Smooth muscle cell of the brain vasculature (primary cell): ENCODE results near the gene PCNX1.

Experiments
- DNase-seq: peaks from one replicate; pipeline ENCODE4 v3.0.0-alpha.2; 2012; ENCODE audit warnings: low read depth, low spot score

The PCNX1 gene

GRCh38 chr14:71071042-71071441 is 163.8 kb downstream of the PCNX1 start:
- no peak for DNase-seq

- DNase-seq, result no peak
Measured at GRCh38 chr14:71076462-71077092, 169.3 kb downstream of the PCNX1 start.

- no peak for DNase-seq
Measured at GRCh38 chr14:71078500-71078899, 171.2 kb downstream of the PCNX1 start.

- DNase-seq, result no peak
Measured at GRCh38 chr14:71086567-71086966, 179.3 kb downstream of the PCNX1 start.

GRCh38 chr14:71089971-71090370 is 182.7 kb downstream of the PCNX1 start:
- DNase-seq, result no peak

GRCh38 chr14:71094722-71095121 is 187.5 kb downstream of the PCNX1 start:
- DNase-seq, result no peak

GRCh38 chr14:71096947-71097346 is 189.7 kb downstream of the PCNX1 start:
- DNase-seq, result no peak

DNA sequence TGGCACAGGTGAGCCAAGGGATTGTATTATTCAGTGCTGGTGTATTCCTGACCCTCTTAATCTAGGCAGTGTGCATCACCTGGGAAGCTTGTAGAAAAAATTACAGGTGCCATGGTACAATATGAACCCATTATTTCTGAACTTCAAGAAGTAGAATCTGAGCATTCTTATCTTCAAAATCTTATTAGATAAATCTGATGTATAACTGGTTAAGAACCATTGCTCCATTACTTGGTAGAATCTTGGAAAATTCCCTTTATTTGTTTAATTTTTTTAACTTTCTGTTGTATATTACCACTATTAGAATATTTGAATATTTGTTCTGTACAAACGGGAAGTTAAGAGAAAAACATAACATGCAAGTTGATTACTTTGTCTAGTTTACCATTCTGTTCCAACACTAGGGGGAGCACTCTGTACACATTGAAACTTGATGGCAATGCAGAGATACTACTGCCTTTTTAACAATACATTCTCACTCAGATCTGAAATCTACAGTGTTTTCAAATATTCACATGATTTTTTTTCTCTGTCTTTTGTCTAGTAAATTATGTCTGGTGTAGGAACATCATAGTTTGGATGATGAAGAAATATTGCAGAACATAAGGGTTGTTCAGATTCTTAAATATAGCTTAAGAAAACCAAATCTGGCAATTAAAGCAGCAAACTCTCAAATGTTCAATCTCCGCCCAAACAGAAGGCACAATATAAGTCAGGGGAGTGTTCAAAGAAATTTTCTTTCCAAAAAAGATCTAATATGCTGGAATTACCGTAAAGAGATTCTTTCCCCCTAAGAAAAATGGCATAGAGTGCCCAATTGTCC is 196.6 kb downstream of the PCNX1 start:
- DNase-seq, result no peak

- no peak for DNase-seq
Measured at GRCh38 chr14:71105177-71105576, 197.9 kb downstream of the PCNX1 start.

- DNase-seq, result no peak
Measured at GRCh38 chr14:71107921-71108320, 200.7 kb downstream of the PCNX1 start.

- no peak for DNase-seq
Measured at GRCh38 chr14:71108398-71109119, 201.3 kb downstream of the PCNX1 start.

GRCh38 chr14:71113376-71113775 is 206.1 kb downstream of the PCNX1 start:
- DNase-seq, result no peak

DNA sequence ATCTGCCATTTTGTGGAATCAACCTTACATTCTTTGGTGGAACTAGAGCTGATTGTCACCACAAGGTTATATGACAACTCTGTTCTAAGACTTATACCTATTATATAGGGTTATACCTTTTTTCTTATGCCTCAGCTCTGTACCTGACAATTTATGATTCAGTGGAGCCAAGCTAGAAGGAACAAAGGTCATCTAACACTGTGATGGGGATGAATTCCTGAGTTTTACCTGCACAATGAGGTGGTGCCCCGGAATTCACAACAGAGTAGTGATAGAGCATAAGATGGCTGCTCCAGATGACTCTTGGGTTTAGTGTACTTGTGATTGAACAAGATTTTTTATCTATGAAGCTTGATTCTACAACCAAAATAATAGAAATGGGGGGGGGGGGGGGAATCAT is 207.3 kb downstream of the PCNX1 start:
- no peak for DNase-seq

GRCh38 chr14:71115306-71115705 is 208.0 kb downstream of the PCNX1 start:
- no peak for DNase-seq

DNA sequence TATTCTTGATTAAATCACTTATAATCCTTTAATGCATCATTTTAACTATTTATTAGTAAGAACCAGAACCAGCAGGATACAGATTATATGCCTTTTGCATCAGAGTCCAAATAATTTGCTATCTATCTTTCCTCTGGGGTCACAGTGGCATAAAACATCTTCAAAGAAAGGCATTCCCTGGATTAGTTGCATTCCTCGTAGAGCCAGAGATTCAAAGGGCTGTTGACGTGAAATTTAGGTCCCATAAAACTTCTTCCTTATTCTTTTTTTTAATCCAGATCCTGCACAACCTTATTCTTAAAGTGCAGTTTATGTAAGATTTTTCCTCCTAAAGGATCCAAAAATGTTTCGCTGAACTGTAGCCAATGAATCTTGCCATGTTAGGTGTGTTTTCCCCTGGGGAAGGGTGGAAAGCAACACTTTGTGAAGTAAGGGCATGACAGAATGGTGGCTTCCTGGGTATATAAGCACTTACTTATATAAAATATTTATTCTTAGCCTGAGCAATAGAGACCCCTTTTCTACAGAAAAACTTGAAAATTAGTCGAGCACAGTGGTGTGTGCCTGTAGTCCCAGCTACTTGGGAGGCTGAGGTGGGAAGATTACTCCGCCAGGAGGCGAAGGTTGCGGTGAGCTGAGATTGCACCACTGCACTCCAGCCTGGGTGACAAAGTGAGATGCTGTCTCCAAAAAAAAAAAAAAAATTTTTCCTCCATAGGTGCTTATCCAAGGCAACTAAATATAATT is 208.7 kb downstream of the PCNX1 start:
- no peak for DNase-seq

DNA sequence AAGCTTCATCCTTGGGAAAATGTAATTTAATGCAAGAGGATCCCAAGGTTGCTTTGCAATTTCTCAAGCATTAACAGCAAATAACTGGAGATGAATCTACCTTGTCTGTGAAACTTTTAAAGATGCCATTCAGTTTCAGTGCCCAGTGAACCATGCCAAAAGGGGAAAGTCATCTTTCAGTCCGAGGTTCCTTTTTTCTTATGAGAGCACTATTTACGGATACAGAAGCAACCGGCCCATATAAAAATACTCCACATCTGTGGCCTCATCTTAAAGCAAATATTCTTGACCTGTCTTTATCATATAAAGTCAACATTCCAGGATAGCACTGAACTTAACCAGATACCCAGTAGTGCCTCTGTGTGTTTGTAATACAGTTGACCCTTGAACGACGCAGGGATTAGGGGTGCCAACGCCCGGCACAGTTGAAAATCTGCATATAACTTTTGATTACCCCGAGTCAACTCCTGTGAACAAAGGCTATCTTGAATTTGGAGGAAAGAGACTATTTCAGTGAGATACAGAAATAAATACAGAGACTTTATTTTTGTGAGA is 209.4 kb downstream of the PCNX1 start:
- DNase-seq, result no peak

DNA sequence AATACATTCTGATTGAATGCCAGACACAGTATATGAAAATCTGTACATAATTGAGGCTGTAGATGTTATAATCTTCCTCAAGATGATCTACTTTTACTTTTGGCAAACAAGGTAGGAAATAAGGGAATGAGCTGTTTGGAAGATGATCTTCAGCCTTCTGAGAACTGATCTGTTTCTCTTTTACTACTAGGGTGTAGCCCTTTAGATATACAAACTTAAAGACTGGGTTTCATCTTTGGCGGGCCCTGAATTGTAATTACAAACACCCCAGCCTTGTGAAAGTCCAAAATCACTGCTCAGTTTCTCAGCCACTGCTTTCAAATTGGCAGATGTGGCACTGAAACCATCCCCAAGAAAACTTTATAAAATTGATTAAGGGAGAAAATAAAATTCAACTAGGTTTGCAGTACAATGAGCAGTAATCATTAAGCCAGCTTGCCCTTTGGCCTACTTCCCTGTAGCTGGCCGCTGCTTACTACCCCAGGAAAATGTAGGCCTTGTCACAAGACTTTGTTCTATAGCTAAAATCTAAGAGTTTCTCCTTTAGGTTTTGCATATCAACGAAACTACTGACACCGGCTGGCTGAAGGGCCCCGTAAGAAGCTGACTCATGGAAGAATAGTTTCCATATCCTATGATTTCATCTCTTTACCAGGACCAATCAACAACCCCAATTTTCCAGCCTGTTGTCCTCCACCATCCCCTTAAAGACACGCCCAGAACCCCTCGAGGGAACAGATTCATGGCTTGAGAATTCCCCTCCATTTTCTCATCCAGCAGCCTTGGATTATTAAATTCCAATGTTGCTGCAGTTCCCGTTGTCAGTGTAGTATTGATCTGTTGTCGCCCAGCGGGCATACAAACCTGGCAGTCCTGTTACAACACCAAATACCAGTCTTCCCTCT is 210.8 kb downstream of the PCNX1 start:
- no peak for DNase-seq

DNA sequence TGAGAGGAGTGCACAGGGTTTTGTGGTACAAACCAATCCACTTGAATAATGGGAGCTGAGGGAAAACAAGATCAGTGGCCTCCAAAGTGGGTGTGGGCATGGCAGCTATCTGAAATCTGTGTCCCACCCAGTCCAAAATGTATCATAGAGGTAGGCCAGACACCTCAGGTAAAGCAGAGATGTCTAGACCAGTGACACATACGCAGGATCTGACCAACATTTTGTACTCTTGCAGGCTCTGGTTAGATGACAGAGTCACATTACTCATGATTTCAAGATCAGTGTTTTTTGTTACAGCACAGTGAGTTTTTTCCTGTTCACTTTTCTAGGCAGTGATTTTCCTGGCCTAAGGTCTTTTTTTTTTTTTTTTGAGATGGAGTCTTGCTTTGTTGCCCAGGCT is 211.8 kb downstream of the PCNX1 start:
- DNase-seq, result no peak

DNA sequence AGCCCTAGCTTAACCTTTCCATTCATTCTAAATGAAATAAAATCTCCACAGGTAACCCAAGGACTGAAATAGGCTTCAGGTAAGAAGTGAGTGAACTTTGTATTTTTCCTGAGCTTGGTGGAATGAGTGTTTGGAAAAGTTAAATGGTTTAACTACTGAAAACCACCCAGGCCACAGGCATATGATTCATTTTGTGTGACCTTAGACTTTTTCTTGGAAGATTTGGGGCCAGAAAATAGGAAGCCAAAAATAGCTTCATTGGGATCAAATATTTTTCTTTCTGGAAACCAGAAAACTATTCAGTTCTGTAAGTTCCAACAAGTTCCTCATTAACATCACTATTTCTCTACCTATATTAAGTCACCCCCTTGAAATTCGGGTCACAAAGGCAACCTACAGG is 212.6 kb downstream of the PCNX1 start:
- DNase-seq, result no peak

DNA sequence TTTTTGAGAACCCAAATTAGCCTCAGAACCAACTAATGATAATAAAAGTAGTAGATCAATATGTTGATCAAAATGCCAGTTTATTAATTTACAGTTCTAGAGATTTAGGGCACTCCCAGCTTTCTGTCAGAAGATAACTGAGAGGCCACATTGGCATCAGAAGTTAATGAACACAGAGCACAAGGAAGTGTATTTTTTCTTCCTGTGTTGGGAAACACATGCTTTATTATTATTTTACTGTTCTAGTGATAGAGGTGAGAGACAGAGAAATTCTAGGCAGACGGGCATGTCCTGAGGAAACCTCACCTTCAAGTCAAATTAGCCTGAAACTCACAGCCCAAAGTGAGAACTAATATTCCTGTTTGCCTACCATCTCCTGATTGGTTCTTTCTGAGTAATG is 213.7 kb downstream of the PCNX1 start:
- DNase-seq, result no peak

DNA sequence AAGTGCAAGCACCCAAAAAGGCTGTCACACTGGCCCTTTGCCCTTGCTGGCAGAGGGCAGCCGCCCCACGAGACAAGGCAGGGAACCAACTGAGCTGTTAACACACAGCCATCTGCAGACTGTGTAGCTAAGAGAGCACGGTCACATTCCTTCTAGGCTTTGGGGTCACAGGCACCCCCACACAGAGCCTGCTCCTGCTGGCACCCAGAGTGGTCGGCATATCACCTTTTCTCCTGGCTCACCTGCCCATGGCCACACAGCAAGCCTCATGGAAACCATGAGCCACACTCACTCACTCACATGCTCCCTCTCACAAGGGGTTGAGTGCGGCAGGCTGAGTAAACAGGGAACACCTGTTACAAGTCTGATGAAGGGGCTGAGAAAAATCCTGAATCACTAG is 214.5 kb downstream of the PCNX1 start:
- no peak for DNase-seq
